Measurements from ENCODE around the gene MGAT2. TPM values are rescaled to one million over a fixed set of nuclear protein-coding genes. Genes with fewer than 3 reads are reported as not detected.

The MGAT2 gene
- total and polyA plus RNA-seq, 9 of the 15 experiments (the other 6 are each of a cell fraction or from before 2014, with no cell fraction given): 0.03 to 33.3 (median 24.6) TPM; not detected in 1

- peak in 1 of 2 experiments; percentile 84; a peak in 1 of 4 replicates for TF ChIP-seq SIN3A (IDR thresholded peaks at IDR 0.05; ENCODE audit: borderline replicate concordance in 2 of 2, control insufficient read depth in 1 of 2, low read depth in 2 of 2, low read length in 2 of 2)
- TF ChIP-seq FOS (IDR thresholded peaks at IDR 0.05; ENCODE audit: extremely low read depth, insufficient read length): no peak
- TF ChIP-seq DIDO1 (tag; IDR thresholded peaks at IDR 0.05; ENCODE audit: low read depth): no peak
- no peak for TF ChIP-seq GATA2 (CRISPR knock-in tag; IDR thresholded peaks at IDR 0.05)
- no peak for TF ChIP-seq KAT2B (IDR thresholded peaks at IDR 0.05; ENCODE audit: low read depth, low read length)
- TF ChIP-seq TRIM24 (IDR thresholded peaks at IDR 0.05): no peak
- TF ChIP-seq VEZF1 (CRISPR knock-in tag; IDR thresholded peaks at IDR 0.05): peak; percentile 66
- peak; percentile 23; the same call in 1 of the 2 replicates for TF ChIP-seq CREM (IDR thresholded peaks at IDR 0.05; ENCODE audit: low read depth)
- no peak for TF ChIP-seq CTCF (IDR thresholded peaks at IDR 0.05 in 2 of 3, conservative IDR thresholded peaks at IDR 0.05 in 1 of 3; ENCODE audit: insufficient read depth in 2 of 3, low read depth in 1 of 3, low read length in 3 of 3)
- no peak for TF ChIP-seq GABPA (tag; conservative IDR thresholded peaks at IDR 0.05; ENCODE audit: low read depth)
- TF ChIP-seq ZNF449 (CRISPR knock-in tag; IDR thresholded peaks at IDR 0.05): no peak
- no peak for TF ChIP-seq CBX3 (IDR thresholded peaks at IDR 0.05; ENCODE audit: borderline replicate concordance in 1 of 2, low read length in 2 of 2)
- TF ChIP-seq FOXP1 (CRISPR knock-in tag; IDR thresholded peaks at IDR 0.05): no peak
- TF ChIP-seq XRCC3 (IDR thresholded peaks at IDR 0.05): no peak
- TF ChIP-seq UBTF (IDR thresholded peaks at IDR 0.05; ENCODE audit: borderline replicate concordance in 1 of 2, low read depth in 2 of 2, low read length in 2 of 2): 0 out of 4 replicates have a peak, but pooled peaks have one; percentile 13 to 57
- TF ChIP-seq HDAC1 (IDR thresholded peaks at IDR 0.05): peak in 1 of 2 experiments; percentile 72; a peak in 2 of 4 replicates
Measured at GRCh38 chr14:49634547-49635334, 14.1 kb downstream of the MGAT2 start, which contains the start of gene DNAAF2 (continued).

Measured in K562 (cell line).